Forelimb muscle (tissue), 1 donor: ENCODE results near the gene FAM221B. TPM values are rescaled to one million over a fixed set of nuclear protein-coding genes. Genes with fewer than 3 reads are reported as not detected.

Experiments
- DNase-seq: peaks from one replicate; pipeline ENCODE4 v3.0.0-alpha.2; 2013; ENCODE audit warnings: low read depth
- polyA plus RNA-seq: library from polyadenylated mRNA; unstranded; fragments of 120-200 nt; gene quantifications from one replicate; pipeline ENCODE4 v1.2.1, GENCODE V29; 2013; ENCODE audit not compliant: insufficient read length

FAM221B gene, protein sequence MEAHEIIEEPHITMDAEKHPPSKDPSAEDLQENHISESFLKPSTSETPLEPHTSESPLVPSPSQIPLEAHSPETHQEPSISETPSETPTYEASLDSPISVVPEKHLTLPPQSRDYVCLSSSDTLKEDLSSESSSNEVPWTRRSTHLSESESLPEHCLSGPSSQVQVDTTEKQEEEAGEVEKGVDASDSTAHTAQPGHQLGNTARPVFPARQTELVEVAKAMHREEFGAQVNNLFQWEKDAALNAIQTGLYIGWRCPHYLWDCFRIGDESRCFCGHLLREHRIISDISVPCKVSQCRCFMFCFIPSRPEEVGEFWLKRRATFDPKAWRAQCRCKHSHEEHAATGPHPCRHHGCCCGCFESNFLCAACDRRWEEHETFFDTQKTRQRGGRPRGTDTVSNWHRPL
- 0.18 TPM for polyA plus RNA-seq

GRCh38 chr9:35828716-35829083, at the start of gene FAM221B:
Gene FAM221B (minus strand): TSS chr9:35828732. CDS start chr9:35826161, 2,571 bp downstream.
- no peak for DNase-seq

- DNase-seq, result no peak
Measured at GRCh38 chr9:35872505-35872904, 44.0 kb upstream of the FAM221B start.

DNA sequence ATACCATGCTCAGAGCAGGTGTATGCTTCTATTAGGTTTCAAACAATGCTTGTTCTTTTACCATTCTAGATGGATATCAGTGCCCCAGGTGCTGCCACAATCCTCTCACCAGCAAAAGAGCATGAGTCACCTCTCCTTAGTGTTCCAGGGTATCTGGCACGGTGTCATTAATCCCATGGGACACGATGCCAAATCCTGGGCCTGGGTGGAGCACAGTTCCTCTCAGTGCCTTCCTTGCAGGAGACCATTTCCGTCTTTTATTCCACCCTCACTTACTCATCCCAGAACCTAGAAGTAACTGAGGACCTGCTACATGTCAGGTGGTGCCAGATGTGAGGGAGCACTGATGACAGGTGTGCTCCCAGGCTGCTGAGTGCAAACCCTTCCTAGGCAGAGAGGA, 43.0 kb upstream of the FAM221B start:
- no peak for DNase-seq

DNA sequence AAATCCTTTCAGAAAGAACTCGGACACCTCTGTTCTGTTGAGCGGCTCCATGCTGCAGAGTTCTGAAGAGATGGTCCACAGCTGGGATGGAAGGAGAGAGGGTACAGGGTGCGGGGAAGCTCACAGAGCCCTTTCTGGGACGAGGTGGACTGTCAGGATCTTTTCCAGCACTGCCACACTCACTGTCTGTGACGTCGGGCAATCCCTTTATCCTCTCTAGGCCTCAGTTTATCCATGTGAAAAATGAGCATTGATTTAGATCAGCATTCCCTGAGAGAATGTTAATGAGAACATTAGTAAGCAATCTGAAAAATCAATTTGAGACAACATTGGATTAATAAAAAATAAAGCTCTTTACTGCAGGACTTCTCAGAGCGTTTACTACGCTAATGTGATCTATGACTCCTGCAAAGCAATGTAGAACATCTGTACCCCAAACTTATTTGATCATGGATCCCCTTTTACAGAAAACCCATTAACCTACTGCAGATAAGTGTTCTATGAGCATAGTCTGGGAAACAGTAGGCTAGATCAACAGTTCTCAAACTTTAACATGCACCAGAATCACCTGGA, 41.9 kb upstream of the FAM221B start, which contains the start of gene OR13J1:
Gene OR13J1, minus strand, starts transcription at position 51 of the 573 bp plus-strand sequence. Its CDS starts 0 bp downstream, at position 51.
- DNase-seq, result no peak

DNA sequence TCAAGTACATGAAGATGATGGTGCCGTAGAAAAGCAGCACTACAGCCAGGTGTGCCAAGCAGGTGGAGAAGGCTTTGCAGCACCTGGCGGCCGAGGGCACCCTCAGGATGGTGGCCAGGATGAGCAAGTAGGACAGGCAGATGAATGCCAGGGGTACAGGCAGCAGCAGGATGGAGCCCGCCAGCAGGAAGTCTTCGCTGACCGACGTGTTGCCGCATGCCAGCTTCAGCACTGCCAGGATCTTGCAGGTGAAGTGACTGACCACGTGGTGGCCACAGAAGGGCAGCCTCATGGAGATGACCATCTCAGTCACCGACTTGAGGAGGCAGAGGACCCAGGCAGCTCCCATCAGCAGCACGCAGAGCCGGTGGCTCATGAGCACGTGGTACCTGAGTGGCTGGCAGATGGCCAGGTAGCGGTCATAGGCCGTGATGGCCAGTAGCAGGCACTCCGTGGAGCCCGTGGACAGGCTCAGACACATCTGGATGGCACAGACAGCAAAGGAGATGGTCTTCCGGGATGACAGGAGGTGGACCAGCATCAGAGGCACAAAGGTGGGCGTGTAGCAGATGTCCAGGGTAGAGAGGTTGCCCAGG, 41.2 kb upstream of the FAM221B start:
- DNase-seq, result no peak

GRCh38 chr9:35868933-35869332, 40.4 kb upstream of the FAM221B start:
- no peak for DNase-seq

- no peak for DNase-seq
Measured at GRCh38 chr9:35867538-35867937, 39.0 kb upstream of the FAM221B start.

- no peak for DNase-seq
Measured at GRCh38 chr9:35864695-35865255, 36.2 kb upstream of the FAM221B start.

- no peak for DNase-seq
Measured at GRCh38 chr9:35863583-35863982, 35.1 kb upstream of the FAM221B start.

- DNase-seq, result no peak
Measured at GRCh38 chr9:35862328-35862727, 33.8 kb upstream of the FAM221B start.

GRCh38 chr9:35861161-35861897, 32.8 kb upstream of the FAM221B start:
- DNase-seq, result no peak

DNA sequence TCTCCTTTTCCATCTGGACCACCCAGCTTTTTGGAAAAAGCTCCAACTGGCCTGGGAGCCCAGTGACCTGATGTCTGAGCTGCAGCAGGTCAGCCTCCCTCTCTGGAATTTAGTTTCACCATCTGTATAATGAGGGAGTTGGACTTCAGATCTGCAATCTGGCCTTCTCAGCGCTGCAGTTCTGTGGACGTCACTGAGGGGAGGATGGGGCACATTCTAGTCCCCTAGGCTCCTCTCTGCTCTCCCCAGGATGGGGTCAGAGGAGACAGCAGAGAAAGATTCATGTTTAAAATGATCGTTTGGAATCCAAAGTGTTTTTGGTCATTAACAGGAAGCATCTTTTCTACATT, 31.4 kb upstream of the FAM221B start:
- DNase-seq, result no peak

DNA sequence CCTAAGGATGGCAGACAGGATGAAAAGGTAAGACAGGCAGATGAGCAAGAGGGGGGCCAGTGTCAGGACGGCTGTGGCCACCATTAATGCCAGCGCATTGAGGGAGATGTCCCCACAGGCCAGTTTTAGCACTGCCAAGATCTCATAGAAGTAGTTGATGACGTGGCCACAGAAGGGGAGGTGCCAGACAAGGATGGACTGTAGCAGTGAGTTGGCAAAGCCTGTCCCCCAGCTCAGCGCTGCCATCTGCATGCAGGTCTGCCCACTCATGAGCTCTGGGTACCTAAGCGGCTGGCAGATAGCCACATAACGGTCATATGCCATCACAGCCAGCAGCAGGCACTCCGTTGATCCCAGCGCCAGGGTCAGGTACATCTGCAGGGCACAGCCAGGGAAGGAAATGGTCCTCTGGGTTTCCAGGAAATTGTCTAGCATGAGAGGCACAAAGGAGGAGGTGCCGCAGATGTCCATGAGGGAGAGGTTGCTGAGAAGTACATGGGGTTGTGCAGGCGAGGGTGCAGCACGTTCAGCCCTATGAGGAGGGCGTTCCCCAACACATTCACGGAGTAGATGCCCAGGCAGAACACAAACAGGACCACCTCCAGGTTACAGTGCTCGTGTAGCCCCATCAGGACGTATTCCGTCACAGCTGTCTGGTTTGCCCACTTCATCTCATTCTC, 30.9 kb upstream of the FAM221B start:
- no peak for DNase-seq

GRCh38 chr9:35858458-35858857, 29.9 kb upstream of the FAM221B start:
- no peak for DNase-seq

- DNase-seq, result no peak
Measured at GRCh38 chr9:35856882-35857281, 28.4 kb upstream of the FAM221B start.

DNA sequence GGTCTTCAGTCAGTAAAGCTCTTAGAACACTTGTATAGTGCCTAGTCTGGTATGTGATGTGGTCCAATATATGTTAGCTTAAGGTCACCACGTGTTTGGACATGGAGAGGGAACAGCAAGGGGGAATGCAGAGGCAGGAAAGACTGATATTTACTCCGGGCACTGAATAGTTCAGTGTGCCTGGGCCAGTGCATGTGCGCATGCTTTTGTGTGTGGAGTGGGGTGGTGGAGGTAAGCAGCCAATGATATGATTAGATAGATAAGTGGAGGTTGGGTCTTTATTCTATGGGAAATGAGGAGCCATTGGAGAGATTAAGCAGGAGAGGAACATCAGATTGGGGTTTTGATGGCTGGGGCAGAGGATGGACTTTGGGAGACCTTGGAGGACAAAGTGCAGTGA, 27.7 kb upstream of the FAM221B start:
- no peak for DNase-seq

- DNase-seq, result no peak
Measured at GRCh38 chr9:35854091-35854762, 25.7 kb upstream of the FAM221B start.

DNA sequence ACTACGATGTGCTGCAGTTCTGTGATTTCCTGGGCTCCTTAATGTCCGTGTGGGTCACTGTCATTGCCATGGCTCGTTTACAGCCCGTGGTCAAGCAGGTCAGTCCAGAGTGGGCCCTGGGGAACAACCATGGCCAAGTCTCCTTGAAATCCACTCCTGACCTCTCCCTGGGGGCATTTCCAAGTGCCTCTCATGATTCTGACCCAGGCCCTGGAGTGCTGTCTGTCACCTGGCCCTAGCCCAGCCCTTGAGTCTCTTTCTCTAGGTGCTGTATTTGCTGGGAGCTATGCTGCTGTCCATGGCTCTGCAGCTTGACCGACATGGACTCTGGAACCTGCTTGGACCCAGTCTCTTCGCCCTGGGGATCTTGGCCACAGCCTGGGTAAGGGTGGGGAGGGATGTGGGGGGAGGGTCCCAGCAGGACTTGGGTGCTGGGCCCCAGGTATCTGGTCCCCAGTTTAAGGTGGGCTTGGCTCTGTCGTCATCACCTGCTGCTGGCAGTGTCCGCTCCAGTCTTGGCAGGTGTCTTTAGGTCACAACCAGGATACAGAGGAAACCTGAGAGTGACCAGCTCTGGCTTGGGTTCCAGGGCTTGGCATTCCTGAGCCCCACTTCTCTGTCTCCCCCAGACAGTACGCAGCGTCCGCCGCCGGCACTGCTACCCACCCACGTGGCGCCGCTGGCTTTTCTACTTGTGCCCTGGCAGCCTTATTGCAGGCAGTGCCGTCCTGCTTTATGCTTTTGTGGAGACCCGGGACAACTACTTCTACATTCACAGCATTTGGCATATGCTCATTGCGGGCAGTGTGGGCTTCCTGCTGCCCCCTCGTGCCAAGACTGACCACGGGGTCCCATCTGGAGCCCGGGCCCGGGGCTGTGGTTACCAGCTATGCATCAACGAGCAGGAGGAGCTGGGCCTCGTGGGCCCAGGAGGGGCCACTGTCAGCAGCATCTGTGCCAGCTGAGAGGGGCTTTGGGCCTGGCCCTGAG, 24.6 kb upstream of the FAM221B start:
- DNase-seq, result no peak

- DNase-seq, result no peak
Measured at GRCh38 chr9:35852267-35852815, 23.8 kb upstream of the FAM221B start.
